Right lobe of liver (tissue), 6 donors: ENCODE data around the gene SPCS1. TPM values are rescaled to one million over a fixed set of nuclear protein-coding genes. Genes with fewer than 3 reads are reported as not detected.

Experiments
- ATAC-seq, 4 donors: fragments of 200-7000 bp; cut with Tn5 transposase; one replicate each; pipeline ENCODE4 v1.9.1; 2020; ENCODE audit warnings: mild to moderate bottlenecking in 4 of 4, moderate library complexity in 4 of 4
- DNase-seq, 3 donors: peaks; one replicate each; pipeline ENCODE4 v3.0.0-alpha.2; 2020
- H3K27ac ChIP-seq, 3 donors: fragments of 200-600 bp; one replicate each; pipeline ENCODE4 v1.8.0; 2022
- H3K27me3 ChIP-seq, 2 donors: fragments of 200-600 bp; one replicate each; pipeline ENCODE4 v1.8.0; 2022
- H3K36me3 ChIP-seq, 4 donors: fragments of 200-600 bp; sonication (generic) in 1 of 4; one replicate each; pipeline versions ENCODE4 v1.5.1 to v1.8.0; 2017 to 2022; ENCODE audit warnings: control low read depth in 1 of 4
- H3K4me1 ChIP-seq, 4 donors: fragments of 200-600 bp; sonication (generic) in 1 of 4; one replicate each; pipeline versions ENCODE4 v1.5.1 to v1.8.0; 2017 to 2022; ENCODE audit warnings: control low read depth in 1 of 4
- H3K4me3 ChIP-seq, 3 donors: fragments of 200-600 bp; one replicate each; pipeline ENCODE4 v1.8.0; 2022
- H3K9me3 ChIP-seq, 4 donors: fragments of 200-600 bp; sonication (generic) in 1 of 4; one replicate each; pipeline versions ENCODE4 v1.5.1 to v1.8.0; 2017 to 2022; ENCODE audit warnings: control low read depth in 1 of 4
- POLR2A ChIP-seq: fragments of 450-650 bp; IDR thresholded peaks from one replicate; pipeline ENCODE4 v1.6.1; 2017; ENCODE audit warnings: antibody characterized with exemption, mild to moderate bottlenecking
- WGBS: methylation state at CpG from one replicate; pipeline ENCODE4 v1.1.6; 2018; ENCODE audit warnings: low coverage, low lambda C conversion rate; ENCODE audit not compliant: insufficient coverage; ENCODE audit errors: missing lambda C conversion rate; 5-methylcytosine and 5-hydroxymethylcytosine counted together
- intact Hi-C, 2 donors: fragments of 100-400 bp; cut with DNase I; formaldehyde crosslinking; loops; one replicate each; pipeline versions ENCODE4 v1.11.2 to v1.14.1; 2022
- total RNA-seq, 6 experiments: library from RNA; depleted of rRNA in 2 of 6; stranded (reverse); fragments of >200 nt in 2 of 6; fragmentation: NEBNext Ultra II Directional in 3 of 6; extraction: Animal tissue kit (Norgen Biotek cat#: 25700) in 3 of 6; gene quantifications; one replicate each; pipeline versions ENCODE4 v1.1.0 to v1.2.4, GENCODE V29; 2016 to 2023
- TF ChIP-seq, protein P1 (sequence below), 4 donors: fragments of 200-600 bp in 3 of 4; fragments of 450-650 bp in 1 of 4; IDR thresholded peaks; one replicate each; pipeline versions ENCODE4 v1.5.1 to v1.8.0; 2016 to 2022; ENCODE audit warnings: antibody characterized with exemption in 4 of 4, mild to moderate bottlenecking in 2 of 4
- donor health status: DM: no; HTN: yes; CAD: no.
- donor health status: DM: no; HTN: no; CAD: no.
- donor health status: DM: no; HTN: no; CAD: no.
- donor health status: DM: no; HTN: yes; CAD: no.
- donor health status: DM: no; HTN: yes; CAD: no.

The SPCS1 gene
- total RNA-seq, 6 experiments from 2014 or later = 60.7 to 193 (median 94.1) TPM

DNA sequence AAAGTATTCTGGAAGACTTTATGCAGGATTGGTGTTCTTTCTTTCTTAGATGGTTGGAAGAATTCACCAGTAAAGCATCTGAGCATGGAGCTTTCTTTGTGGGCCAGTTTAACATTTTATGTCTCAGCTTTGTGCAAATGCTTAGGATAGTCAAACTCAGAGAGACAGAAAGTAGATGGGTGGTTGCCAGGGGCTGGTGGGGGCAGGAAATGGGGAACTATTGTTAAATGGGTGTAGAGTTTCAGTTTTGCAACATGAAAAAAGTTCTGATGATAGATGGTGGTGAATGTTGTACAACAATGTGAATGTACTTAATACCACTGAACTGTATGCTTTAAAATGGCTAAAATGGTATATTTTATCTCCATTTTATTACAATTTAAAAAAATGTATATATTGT is 24.8 kb downstream of the SPCS1 start:
- ATAC-seq (no peak), DNase-seq (no peak)
- Histone ChIP-seq H3K36me3 (peaks cover 0 to 33% (median 17%) of the 10 kb centered on the region in 4 donors), H3K27ac (no peak overlapping the region), H3K4me3 (no peak overlapping the region), H3K27me3 (no peaks in the 10 kb centered on the region), H3K9me3 (no peaks in the 10 kb centered on the region), H3K4me1 (no peaks in the 10 kb centered on the region)
- no peak for TF ChIP-seq POLR2A
- TF ChIP-seq, protein P1, sequence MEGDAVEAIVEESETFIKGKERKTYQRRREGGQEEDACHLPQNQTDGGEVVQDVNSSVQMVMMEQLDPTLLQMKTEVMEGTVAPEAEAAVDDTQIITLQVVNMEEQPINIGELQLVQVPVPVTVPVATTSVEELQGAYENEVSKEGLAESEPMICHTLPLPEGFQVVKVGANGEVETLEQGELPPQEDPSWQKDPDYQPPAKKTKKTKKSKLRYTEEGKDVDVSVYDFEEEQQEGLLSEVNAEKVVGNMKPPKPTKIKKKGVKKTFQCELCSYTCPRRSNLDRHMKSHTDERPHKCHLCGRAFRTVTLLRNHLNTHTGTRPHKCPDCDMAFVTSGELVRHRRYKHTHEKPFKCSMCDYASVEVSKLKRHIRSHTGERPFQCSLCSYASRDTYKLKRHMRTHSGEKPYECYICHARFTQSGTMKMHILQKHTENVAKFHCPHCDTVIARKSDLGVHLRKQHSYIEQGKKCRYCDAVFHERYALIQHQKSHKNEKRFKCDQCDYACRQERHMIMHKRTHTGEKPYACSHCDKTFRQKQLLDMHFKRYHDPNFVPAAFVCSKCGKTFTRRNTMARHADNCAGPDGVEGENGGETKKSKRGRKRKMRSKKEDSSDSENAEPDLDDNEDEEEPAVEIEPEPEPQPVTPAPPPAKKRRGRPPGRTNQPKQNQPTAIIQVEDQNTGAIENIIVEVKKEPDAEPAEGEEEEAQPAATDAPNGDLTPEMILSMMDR (IDR thresholded peaks at IDR 0.05) = no peak
- intact Hi-C loops = no loop called here

DNA sequence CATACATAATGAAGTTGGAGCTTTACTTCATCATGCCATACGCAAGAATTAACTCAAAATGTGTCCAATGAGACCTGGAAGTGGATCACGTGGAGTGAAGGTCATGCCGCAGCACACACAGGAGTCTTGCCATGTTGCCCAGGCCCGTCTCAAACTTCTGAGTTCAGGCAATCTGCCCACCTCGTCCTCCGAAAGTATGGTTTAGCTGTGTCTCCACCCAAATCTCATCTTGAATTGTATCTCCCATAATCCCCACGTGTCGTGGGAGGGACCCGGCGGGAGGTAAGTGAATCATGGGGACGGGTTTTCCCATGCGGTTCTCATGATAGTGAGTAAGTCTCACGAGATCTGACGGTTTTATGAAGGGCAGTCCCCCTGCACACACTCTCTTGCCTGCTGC is 25.7 kb downstream of the SPCS1 start:
- Histone ChIP-seq H3K4me3 (no peak overlapping the region), H3K27me3 (no peaks in the 10 kb centered on the region), H3K27ac (no peak overlapping the region), H3K9me3 (no peaks in the 10 kb centered on the region), H3K4me1 (no peaks in the 10 kb centered on the region), H3K36me3 (peaks cover 0 to 35% (median 17%) of the 10 kb centered on the region in 4 donors)
- DNase-seq = no peak
- WGBS = 60% methylated on average over 6 of the region's 14 CpGs
- no peak for ATAC-seq
- intact Hi-C loops = no loop called here
- TF ChIP-seq, protein P1 (IDR thresholded peaks at IDR 0.05) = no peak
- TF ChIP-seq POLR2A = no peak

DNA sequence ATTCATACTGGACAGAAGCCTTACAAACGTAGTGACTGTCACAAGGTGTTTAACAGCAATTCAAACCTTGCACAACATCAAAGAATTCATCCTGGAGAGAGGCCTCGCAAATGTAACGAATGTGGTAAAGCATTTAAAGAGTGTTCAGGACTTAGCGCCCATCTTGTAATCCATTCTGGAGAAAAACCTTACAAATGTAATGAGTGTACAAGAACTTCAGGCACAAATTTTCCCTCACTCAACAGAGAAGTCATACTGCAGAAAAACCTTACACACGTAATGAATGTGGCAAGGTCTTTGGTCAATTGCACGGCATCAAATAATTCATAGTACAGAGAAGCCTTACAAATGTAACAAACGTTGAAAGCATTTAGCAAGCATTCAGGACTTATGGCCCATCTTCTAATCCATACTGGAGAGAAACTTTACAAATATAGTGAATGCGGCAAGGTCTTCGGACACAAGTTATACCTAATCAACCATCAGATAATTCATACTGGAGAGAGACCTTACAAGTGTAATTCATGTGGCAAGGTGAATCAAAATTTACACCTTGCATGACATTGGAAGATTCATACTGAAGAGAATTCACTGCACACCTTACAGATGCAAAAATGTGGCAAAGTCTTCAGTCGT is 27.5 kb downstream of the SPCS1 start:
- Histone ChIP-seq H3K27me3 (no peaks in the 10 kb centered on the region), H3K9me3 (no peaks in the 10 kb centered on the region), H3K4me1 (no peaks in the 10 kb centered on the region), H3K36me3 (peaks cover 0 to 51% (median 16%) of the 10 kb centered on the region in 4 donors), H3K4me3 (no peak overlapping the region), H3K27ac (no peak overlapping the region)
- ATAC-seq (no peak), DNase-seq (no peak)
- WGBS = 84% methylated on average over 9 of the region's 10 CpGs
- intact Hi-C loops = no loop called here
- TF ChIP-seq, protein P1 (IDR thresholded peaks at IDR 0.05) = no peak
- no peak for TF ChIP-seq POLR2A

DNA sequence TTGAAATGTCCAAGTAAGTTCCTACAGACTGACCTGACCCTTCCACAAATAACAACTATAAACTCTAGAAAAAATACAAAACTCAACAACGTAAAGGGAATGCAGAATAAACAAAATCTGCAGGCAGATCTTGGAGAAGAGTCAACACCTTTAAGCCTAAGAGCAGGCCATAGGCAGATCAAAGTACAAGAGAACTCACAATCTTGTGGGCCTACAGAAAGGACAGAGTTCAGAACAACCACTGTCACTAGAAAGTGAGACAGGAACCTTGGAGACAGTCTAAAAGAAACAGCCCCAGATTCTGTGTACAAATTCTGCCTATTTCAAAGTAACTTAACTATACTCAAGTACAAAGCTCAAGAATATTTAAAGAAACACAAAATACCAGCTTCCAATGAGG is 33.8 kb downstream of the SPCS1 start:
- no peaks in the 10 kb centered on the region for H3K27me3 ChIP-seq
- H3K4me3 ChIP-seq = no peak overlapping the region
- no peaks in the 10 kb centered on the region for H3K9me3 ChIP-seq
- TF ChIP-seq POLR2A = no peak
- TF ChIP-seq, protein P1 (IDR thresholded peaks at IDR 0.05) = no peak
- no peak overlapping the region for H3K27ac ChIP-seq
- peaks cover 0 to 12% (median 5%) of the 10 kb centered on the region in 4 donors for H3K4me1 ChIP-seq
- WGBS = 29% methylated on average over 1 of the region's 1 CpG
- peaks cover 5 to 71% (median 26%) of the 10 kb centered on the region in 4 donors for H3K36me3 ChIP-seq
- intact Hi-C loops = loop anchor here in 1 of 2 donors (10.0 kb wide), 1 partner anchor 65 kb away; no protein-coding TSS in a partner anchor
- no peak for DNase-seq
- ATAC-seq = peak in 1 of 4 donors; percentile 61
